Fibroblast of pulmonary artery (primary cell): Measurements from ENCODE around the gene RP2.
A peak's percentile ranks its signal among the peaks of the same experiment; 100 is the strongest.

Experiments used
- DNase-seq: peaks from one replicate; pipeline ENCODE4 v3.0.0-alpha.2; 2010; ENCODE audit warnings: low read depth
- H3K4me3 ChIP-seq: replicated peaks from 2 replicates; pipeline ENCODE4 v1.5.1; 2011; ENCODE audit warnings: low read depth, mild to moderate bottlenecking, control low read depth, low read length, moderate library complexity
- CTCF ChIP-seq: IDR thresholded peaks from 2 replicates; pipeline ENCODE4 v1.5.1; 2011; ENCODE audit warnings: mild to moderate bottlenecking, control low read depth, low read length, inconsistent platforms; ENCODE audit errors: missing control alignments

RP2 gene

GRCh38 chrX:46823481-46823880 lies 13.4 kb upstream of the RP2 start:
- DNase-seq = no peak
- H3K4me3 ChIP-seq = no peak overlapping the region
- no peak for TF ChIP-seq CTCF

- TF ChIP-seq CTCF = no peak
- DNase-seq = peak; percentile 37
Observed at GRCh38 chrX:46831765-46832327, 5.0 kb upstream of the RP2 start.

GRCh38 chrX:46837558-46838485 lies 979 bp downstream of the RP2 start:
- peak overlapping the region; percentile 79 for H3K4me3 ChIP-seq
- TF ChIP-seq CTCF = no peak
- DNase-seq = no peak

More at GRCh38 chrX:46831765-46832327, 5.0 kb upstream of the RP2 start:
- no peak overlapping the region for H3K4me3 ChIP-seq

GRCh38 chrX:46838486-46838870 lies 1.6 kb downstream of the RP2 start:
- DNase-seq = no peak
- H3K4me3 ChIP-seq = peak overlapping the region; percentile 79

GRCh38 chrX:46838974-46839480 lies 2.2 kb downstream of the RP2 start:
- DNase-seq = no peak
- peak overlapping the region; percentile 79 for H3K4me3 ChIP-seq
- TF ChIP-seq CTCF = no peak

More at GRCh38 chrX:46838486-46838870, 1.6 kb downstream of the RP2 start:
- no peak for TF ChIP-seq CTCF

GRCh38 chrX:46840946-46841345 lies 4.1 kb downstream of the RP2 start:
- H3K4me3 ChIP-seq = no peak overlapping the region
- no peak for TF ChIP-seq CTCF

GRCh38 chrX:46841346-46841745 lies 4.5 kb downstream of the RP2 start:
- no peak for TF ChIP-seq CTCF
- H3K4me3 ChIP-seq = no peak overlapping the region
- no peak for DNase-seq

More at GRCh38 chrX:46840946-46841345, 4.1 kb downstream of the RP2 start:
- DNase-seq = no peak
